Progenitor cell of endocrine pancreas (in vitro differentiated cells): ENCODE results near the gene TPGS1. TPM values are rescaled to one million over a fixed set of nuclear protein-coding genes. Genes with fewer than 3 reads are reported as not detected.
A peak's percentile ranks its signal among the peaks of the same experiment; 100 is the strongest.
"Not testable (repeated sequence)": the region's sequence is repeated elsewhere in the genome, so short reads cannot be mapped to it uniquely, and the experiment has no call there.

Experiments
- DNase-seq: peaks from one replicate; pipeline ENCODE4 v3.0.0; 2021; ENCODE audit warnings: low spot score; ENCODE audit not compliant: unreplicated experiment
- H3K27ac Mint-ChIP-seq: 2 replicates; pipeline ENCODE4 v1.8.0; 2021; ENCODE audit warnings: mild to moderate bottlenecking, moderate library complexity, mixed read lengths
- H3K27me3 Mint-ChIP-seq: 2 replicates; pipeline ENCODE4 v1.8.0; 2021; ENCODE audit warnings: mixed read lengths
- H3K36me3 Mint-ChIP-seq: 2 replicates; pipeline ENCODE4 v1.8.0; 2022; ENCODE audit warnings: mixed read lengths; ENCODE audit not compliant: insufficient read depth
- H3K4me1 Mint-ChIP-seq: 2 replicates; pipeline ENCODE4 v1.8.0; 2021; ENCODE audit warnings: low read depth, mixed read lengths
- H3K4me3 Mint-ChIP-seq: 2 replicates; pipeline ENCODE4 v1.8.0; 2021; ENCODE audit warnings: low read depth, mild to moderate bottlenecking, moderate library complexity, mixed read lengths
- H3K9me3 Mint-ChIP-seq: 2 replicates; pipeline ENCODE4 v1.8.0; 2021; ENCODE audit warnings: low read depth, mixed read lengths
- CTCF ChIP-seq: fragments of 200-600 bp; sonication (generic); IDR thresholded peaks from one replicate; pipeline ENCODE4 v1.5.0; 2021; ENCODE audit warnings: antibody characterized with exemption, mild to moderate bottlenecking; ENCODE audit not compliant: unreplicated experiment
- total RNA-seq: library from RNA; stranded (reverse); gene quantifications from 2 replicates; pipeline ENCODE4 v1.2.1, GENCODE V29; 2021

Gene TPGS1
- total RNA-seq, 1 donor from 2014 or later = 16.4 TPM

GRCh38 chr19:478976-479375 is 28.3 kb upstream of the TPGS1 start:
- Mint-ChIP-seq H3K9me3 (peaks cover 14% of the 10 kb centered on the region), H3K27me3 (peaks cover 27% of the 10 kb centered on the region), H3K4me3 (no peak overlapping the region), H3K27ac (no peak overlapping the region), H3K4me1 (peaks cover 2% of the 10 kb centered on the region), H3K36me3 (no peaks in the 10 kb centered on the region)
- DNase-seq = no peak
- no peak for TF ChIP-seq CTCF

GRCh38 chr19:480016-480855 is 27.1 kb upstream of the TPGS1 start:
- H3K4me1 Mint-ChIP-seq = peaks cover 4% of the 10 kb centered on the region
- H3K4me3 Mint-ChIP-seq = peak overlapping the region; percentile 35
- TF ChIP-seq CTCF = peak; percentile 65
- DNase-seq = peak; percentile 55
- H3K27ac Mint-ChIP-seq = peak overlapping the region; percentile 80
- H3K36me3 Mint-ChIP-seq = no peaks in the 10 kb centered on the region
- H3K27me3 Mint-ChIP-seq = peaks cover 24% of the 10 kb centered on the region
- H3K9me3 Mint-ChIP-seq = peaks cover 14% of the 10 kb centered on the region

- not testable (repeated sequence) for H3K36me3 Mint-ChIP-seq, DNase-seq, H3K4me3 Mint-ChIP-seq
- peaks cover 22% of the 10 kb centered on the region for H3K27me3 Mint-ChIP-seq
- H3K4me1 Mint-ChIP-seq = peaks cover 11% of the 10 kb centered on the region
- H3K27ac Mint-ChIP-seq = peak overlapping the region; percentile 80
- peaks cover 14% of the 10 kb centered on the region for H3K9me3 Mint-ChIP-seq
Observed at GRCh38 chr19:481100-481499, 26.2 kb upstream of the TPGS1 start.

- peaks cover 14% of the 10 kb centered on the region for H3K4me1 Mint-ChIP-seq
- H3K9me3 Mint-ChIP-seq = peaks cover 14% of the 10 kb centered on the region
- peak; percentile 33 for TF ChIP-seq CTCF
- no peaks in the 10 kb centered on the region for H3K36me3 Mint-ChIP-seq
- peaks cover 22% of the 10 kb centered on the region for H3K27me3 Mint-ChIP-seq
- no peak overlapping the region for H3K27ac Mint-ChIP-seq
- no peak for DNase-seq
- no peak overlapping the region for H3K4me3 Mint-ChIP-seq
Observed at GRCh38 chr19:482186-483041, 24.9 kb upstream of the TPGS1 start.

- Mint-ChIP-seq H3K27me3 (peaks cover 20% of the 10 kb centered on the region), H3K4me3 (no peak overlapping the region), H3K36me3 (no peaks in the 10 kb centered on the region), H3K4me1 (peaks cover 17% of the 10 kb centered on the region), H3K27ac (peak overlapping the region; percentile 87), H3K9me3 (peaks cover 14% of the 10 kb centered on the region)
- DNase-seq = no peak
- no peak for TF ChIP-seq CTCF
Observed at GRCh38 chr19:483332-484072, 23.8 kb upstream of the TPGS1 start.
